Activated T-cell treated with anti-CD3 and anti-CD28 coated beads, Interleukin-2, amount 50 U/mL, for 72 hours (primary cell): Measurements from ENCODE around the gene LNX1. TPM values are rescaled to one million over a fixed set of nuclear protein-coding genes. Genes with fewer than 3 reads are reported as not detected.
"Not testable (repeated sequence)": the region's sequence is repeated elsewhere in the genome, so short reads cannot be mapped to it uniquely, and the experiment has no call there.

Experiments used
- ATAC-seq, 2 donors: fragments of 150-1000 bp; cut with Tn5 transposase; replicated peaks in 1 of 2; 2 replicates each; pipeline ENCODE4 v1.10.0; 2021; ENCODE audit warnings: moderate library complexity in 2 of 2, mild to moderate bottlenecking in 1 of 2
- DNase-seq, 2 donors: peaks; one replicate each; pipeline ENCODE4 v3.0.0; 2021 to 2022; ENCODE audit warnings: mixed read lengths in 1 of 2
- H3K27ac Mint-ChIP-seq: one replicate; pipeline ENCODE4 v1.8.0; 2022; ENCODE audit warnings: mild to moderate bottlenecking, moderate library complexity, mixed read lengths
- H3K27me3 Mint-ChIP-seq: one replicate; pipeline ENCODE4 v1.8.0; 2022; ENCODE audit warnings: low read depth, mixed read lengths
- H3K36me3 Mint-ChIP-seq, 2 donors: one replicate each; pipeline ENCODE4 v1.8.0; 2022; ENCODE audit warnings: mixed read lengths in 2 of 2, mild to moderate bottlenecking in 1 of 2; ENCODE audit not compliant: insufficient read depth in 2 of 2
- H3K4me1 Mint-ChIP-seq: one replicate; pipeline ENCODE4 v1.8.0; 2022; ENCODE audit warnings: low read depth, mixed read lengths
- H3K4me3 Mint-ChIP-seq, 2 donors: one replicate each; pipeline ENCODE4 v1.8.0; 2022; ENCODE audit warnings: mild to moderate bottlenecking in 2 of 2, mixed read lengths in 2 of 2, moderate library complexity in 2 of 2
- H3K9me3 Mint-ChIP-seq, 2 donors: one replicate each; pipeline ENCODE4 v1.8.0; 2022; ENCODE audit warnings: mixed read lengths in 2 of 2
- total RNA-seq, 2 donors: library from RNA; stranded (reverse); gene quantifications; one replicate each; pipeline ENCODE4 v1.2.3, GENCODE V29; 2022

Gene LNX1
- total RNA-seq, 2 donors from 2014 or later = 0.46 TPM; not detected in 1

DNA sequence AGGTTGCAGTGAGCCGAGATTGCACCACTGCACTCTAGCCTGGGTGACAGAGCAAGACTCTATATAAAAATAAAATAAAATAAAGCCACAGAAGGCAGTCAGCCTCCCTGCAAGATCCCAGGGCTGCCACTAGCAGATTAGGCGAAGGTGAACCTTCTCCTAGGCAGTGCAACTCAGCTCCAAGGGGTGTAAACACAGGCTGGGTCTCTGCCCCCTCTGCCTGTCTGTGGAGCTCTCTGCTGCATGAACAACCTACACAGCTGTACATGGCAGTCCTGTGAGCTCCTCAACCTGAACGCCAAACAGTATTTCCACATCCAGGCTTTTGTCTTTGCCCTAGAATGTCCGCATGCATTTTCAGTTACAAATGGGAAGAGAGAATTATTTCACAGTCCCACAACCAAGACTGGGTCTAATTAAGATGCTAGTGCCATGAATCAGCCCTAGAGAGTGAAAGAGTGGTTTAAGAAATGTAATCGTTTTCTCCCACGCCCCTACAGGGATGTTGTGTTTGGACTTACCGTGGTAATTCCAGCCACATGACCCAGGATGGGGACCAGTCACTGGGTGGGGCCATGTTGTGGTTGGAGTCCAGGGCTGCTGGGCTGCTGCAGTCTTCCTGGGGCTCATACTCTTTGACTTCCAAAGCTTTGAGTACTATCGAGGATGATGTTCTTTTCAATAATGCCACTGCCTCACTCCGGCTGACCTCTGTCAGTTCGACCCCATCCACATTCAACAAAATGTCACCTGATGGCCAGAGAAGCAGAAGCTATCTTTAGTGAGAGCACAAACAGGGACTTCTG is 114.9 kb downstream of the LNX1 start:
- no peak overlapping the region for H3K4me3 Mint-ChIP-seq
- H3K27me3 Mint-ChIP-seq = peaks cover 21% of the 10 kb centered on the region
- no peaks in the 10 kb centered on the region for H3K4me1 Mint-ChIP-seq
- peaks cover 0 to 3% of the 10 kb centered on the region in 2 donors for H3K36me3 Mint-ChIP-seq
- H3K27ac Mint-ChIP-seq = no peak overlapping the region
- no peak for DNase-seq
- ATAC-seq = no peak
- peaks cover 3 to 11% of the 10 kb centered on the region in 2 donors for H3K9me3 Mint-ChIP-seq

DNA sequence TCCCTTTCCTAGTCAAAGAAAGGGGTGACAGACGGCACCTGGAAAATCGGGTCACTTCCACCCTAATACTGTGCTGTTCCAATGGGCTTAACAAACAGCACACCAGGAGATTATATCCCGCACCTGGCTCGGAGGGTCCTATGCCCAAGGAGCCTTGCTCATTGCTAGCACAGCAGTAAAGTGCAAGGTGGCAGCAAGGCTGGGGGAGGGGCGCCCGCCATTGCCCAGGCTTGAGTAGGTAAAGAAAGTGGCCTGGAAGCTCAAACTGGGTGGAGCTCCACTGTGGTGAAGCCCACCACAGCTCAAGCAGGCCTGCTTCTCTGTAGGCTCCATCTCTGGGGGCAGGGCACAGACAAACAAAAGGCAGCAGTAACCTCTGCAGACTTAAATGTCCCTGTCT is 124.7 kb downstream of the LNX1 start:
- not testable (repeated sequence) for DNase-seq, H3K27ac Mint-ChIP-seq, H3K4me1 Mint-ChIP-seq, H3K4me3 Mint-ChIP-seq, ATAC-seq, H3K27me3 Mint-ChIP-seq
- Mint-ChIP-seq H3K9me3 (peaks cover 13 to 18% of the 10 kb centered on the region in 2 donors), H3K36me3 (peaks cover 8 to 16% of the 10 kb centered on the region in 2 donors)

DNA sequence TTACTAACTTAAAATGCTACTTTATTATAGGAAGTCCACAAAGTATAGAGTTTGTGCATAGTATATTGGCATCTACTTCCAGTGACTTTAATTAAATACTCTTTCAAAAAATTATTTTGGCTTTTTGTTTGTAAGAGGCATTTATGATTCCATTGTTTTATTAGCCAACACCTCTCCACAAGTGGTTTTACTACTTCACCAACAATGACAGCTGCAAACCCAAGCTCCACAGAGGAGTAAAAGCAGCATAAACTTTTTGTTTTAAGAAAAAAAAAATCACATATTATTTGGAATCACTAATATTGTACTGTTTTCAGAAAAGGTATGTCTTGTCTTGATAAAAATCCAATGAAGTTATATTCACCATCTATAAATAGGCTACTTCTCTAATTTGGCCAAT is 125.4 kb downstream of the LNX1 start:
- Mint-ChIP-seq H3K27me3 (no peaks in the 10 kb centered on the region), H3K9me3 (peaks cover 12 to 18% of the 10 kb centered on the region in 2 donors), H3K4me1 (no peaks in the 10 kb centered on the region), H3K4me3 (no peak overlapping the region), H3K36me3 (peaks cover 8 to 17% of the 10 kb centered on the region in 2 donors), H3K27ac (no peak overlapping the region)
- no peak for ATAC-seq
- DNase-seq = no peak

DNA sequence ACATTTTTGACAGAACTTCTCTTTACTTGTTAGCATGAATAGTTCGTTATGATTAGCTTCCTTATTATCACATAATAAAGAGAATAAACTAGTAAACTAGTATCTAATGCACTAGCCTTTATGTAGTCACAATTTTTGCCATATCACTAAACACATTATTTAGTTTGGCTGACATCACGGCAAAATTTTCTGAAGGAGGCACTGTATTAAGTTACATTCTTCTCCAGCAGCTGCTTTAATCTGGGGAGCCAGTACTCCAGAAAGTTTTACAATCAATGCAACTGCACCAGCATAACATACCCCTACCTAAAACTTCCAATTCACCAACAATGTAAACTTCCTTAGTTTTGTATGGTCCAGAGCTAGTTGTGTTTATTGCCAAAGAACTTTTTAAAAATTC is 126.0 kb downstream of the LNX1 start:
- Mint-ChIP-seq H3K36me3 (peaks cover 8 to 16% of the 10 kb centered on the region in 2 donors), H3K4me3 (no peak overlapping the region), H3K9me3 (peaks cover 12 to 18% of the 10 kb centered on the region in 2 donors), H3K4me1 (no peaks in the 10 kb centered on the region), H3K27me3 (no peaks in the 10 kb centered on the region), H3K27ac (no peak overlapping the region)
- DNase-seq = no peak
- ATAC-seq = no peak

DNA sequence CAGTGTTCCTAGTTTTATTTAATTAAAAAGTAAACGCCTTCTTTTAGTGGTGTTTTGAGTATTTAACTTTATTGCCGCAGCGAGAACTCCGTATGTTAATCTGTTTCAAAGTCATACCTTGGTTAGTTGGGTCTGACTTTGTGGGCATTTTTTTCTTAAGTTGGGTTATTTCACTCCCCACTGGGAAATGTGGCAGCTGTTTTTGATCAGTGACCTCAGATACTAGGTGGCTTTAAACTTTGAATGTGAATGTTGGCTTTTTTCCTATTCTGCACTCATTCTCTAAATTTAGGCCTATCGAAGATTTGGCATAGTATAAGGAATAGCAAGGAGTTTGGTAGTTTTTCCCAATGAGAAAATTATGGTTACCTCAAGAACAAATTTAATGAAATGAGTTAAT is 127.9 kb downstream of the LNX1 start:
- peaks cover 9 to 23% of the 10 kb centered on the region in 2 donors for H3K36me3 Mint-ChIP-seq
- no peaks in the 10 kb centered on the region for H3K27me3 Mint-ChIP-seq
- no peak overlapping the region for H3K27ac Mint-ChIP-seq
- H3K9me3 Mint-ChIP-seq = peaks cover 8 to 10% of the 10 kb centered on the region in 2 donors
- DNase-seq = no peak
- no peak for ATAC-seq
- H3K4me1 Mint-ChIP-seq = no peaks in the 10 kb centered on the region
- no peak overlapping the region for H3K4me3 Mint-ChIP-seq

DNA sequence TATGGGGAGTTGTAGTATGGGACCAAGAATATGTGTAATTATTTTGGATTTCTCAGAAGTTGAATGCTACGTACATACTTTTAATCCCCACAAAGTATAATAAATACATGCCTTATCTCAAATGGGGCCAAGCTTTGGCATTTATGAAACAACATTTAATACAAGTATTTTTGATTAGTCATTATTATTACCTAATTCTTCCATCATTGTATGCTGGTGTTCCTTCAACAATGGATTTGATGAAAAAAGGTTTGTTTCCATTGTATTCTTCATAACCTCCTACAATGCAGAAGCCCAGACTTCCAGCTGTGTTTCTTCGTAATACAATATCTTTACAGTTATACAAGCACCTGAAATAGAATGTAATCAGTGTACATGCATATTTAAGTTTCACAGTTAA is 130.0 kb downstream of the LNX1 start:
- no peak for ATAC-seq

DNA sequence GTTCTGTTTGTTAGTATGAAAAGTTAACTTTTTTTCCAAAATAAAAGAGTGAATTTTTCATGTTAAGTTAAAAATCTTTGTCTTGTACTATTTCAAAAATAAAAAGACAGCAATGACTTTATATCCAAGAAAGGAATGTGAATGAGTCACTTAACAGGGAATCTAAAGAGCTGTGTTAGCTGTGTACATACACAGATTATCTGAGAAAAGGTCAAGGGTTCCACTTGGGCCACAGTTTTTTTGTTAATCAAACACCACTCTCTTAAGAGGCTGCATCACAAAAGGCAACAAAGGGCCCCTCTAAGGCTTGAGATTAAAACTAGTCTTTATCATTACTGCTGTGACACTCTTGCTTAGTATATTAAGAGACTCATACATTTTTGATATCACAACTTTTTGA is 131.7 kb downstream of the LNX1 start:
- no peaks in the 10 kb centered on the region for H3K9me3 Mint-ChIP-seq

More for the DNA sequence above, 130.0 kb downstream of the LNX1 start:
- Mint-ChIP-seq H3K4me3 (no peak overlapping the region), H3K4me1 (no peaks in the 10 kb centered on the region), H3K9me3 (no peaks in the 10 kb centered on the region), H3K27me3 (no peaks in the 10 kb centered on the region), H3K27ac (no peak overlapping the region), H3K36me3 (peaks cover 3 to 22% of the 10 kb centered on the region in 2 donors)
- DNase-seq = no peak

DNA sequence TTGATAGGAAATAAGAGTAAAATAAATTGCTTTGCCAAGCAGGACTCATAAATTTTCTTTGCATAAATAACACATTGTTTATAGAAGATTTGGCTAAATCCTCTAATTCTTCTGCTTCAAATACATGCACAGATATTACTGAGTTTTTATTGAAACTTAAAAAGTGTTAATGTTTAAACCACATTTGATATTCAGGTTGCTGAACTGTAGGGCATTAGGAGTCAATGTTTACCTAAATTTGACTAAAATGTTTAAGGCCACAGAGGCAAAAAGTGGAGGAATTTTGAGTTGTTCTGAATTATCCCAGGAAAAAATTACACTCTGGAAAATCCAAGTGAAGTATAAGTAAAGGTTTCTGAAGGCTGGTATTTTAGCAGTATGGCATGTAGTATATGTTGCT is 135.1 kb downstream of the LNX1 start:
- Mint-ChIP-seq H3K9me3 (no peaks in the 10 kb centered on the region), H3K4me1 (peaks cover 2% of the 10 kb centered on the region), H3K36me3 (peaks cover 6 to 40% of the 10 kb centered on the region in 2 donors), H3K27ac (no peak overlapping the region), H3K27me3 (no peaks in the 10 kb centered on the region), H3K4me3 (no peak overlapping the region)
- no peak for ATAC-seq
- no peak for DNase-seq

More for the DNA sequence above, 131.7 kb downstream of the LNX1 start:
- Mint-ChIP-seq H3K4me3 (no peak overlapping the region), H3K27me3 (no peaks in the 10 kb centered on the region), H3K27ac (no peak overlapping the region), H3K36me3 (peaks cover 3 to 35% of the 10 kb centered on the region in 2 donors), H3K4me1 (no peaks in the 10 kb centered on the region)
- ATAC-seq (no peak), DNase-seq (no peak)

DNA sequence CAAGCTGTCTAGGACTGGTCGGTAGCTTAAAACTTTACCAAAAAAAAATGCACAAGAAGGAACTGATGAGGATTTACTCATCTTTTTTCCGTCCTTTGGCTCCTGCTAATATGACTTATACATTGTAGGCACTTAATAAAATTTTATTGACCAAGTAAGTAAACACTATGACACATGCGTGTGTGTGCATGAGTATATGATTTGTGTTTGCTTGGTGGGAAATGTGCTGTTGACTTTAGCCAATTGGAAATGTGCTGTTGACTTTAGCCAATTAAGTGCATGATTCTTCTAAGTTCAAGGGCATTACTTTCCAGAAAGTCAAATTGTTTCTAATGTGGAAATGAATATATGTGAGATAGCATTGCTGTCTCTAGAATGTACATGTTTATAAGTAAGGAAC is 135.5 kb downstream of the LNX1 start:
- H3K27ac Mint-ChIP-seq = no peak overlapping the region
- H3K27me3 Mint-ChIP-seq = no peaks in the 10 kb centered on the region
- DNase-seq (no peak), ATAC-seq (no peak)
- peaks cover 6 to 41% of the 10 kb centered on the region in 2 donors for H3K36me3 Mint-ChIP-seq
- H3K9me3 Mint-ChIP-seq = no peaks in the 10 kb centered on the region
- H3K4me1 Mint-ChIP-seq = peaks cover 6% of the 10 kb centered on the region
- H3K4me3 Mint-ChIP-seq = no peak overlapping the region

DNA sequence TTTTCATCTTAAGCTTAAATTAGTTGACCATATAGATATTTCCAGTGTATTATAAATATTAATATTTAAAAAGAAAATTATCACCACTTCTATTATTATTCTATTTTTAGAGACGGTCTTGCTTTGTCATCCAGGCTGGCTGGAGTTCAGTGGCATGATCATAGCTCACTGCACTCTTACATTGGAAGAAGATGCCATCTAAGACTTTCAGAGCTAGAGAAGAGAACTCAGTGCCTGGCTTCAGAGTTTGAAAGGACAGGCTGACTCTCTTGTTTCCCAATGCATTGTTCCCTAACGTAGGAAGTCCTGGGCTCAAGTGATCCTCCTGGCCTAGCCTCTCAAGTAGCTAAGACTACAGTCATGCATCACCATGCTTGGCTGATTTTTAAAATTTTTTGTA is 137.9 kb downstream of the LNX1 start:
- ATAC-seq = no peak
- no peaks in the 10 kb centered on the region for H3K9me3 Mint-ChIP-seq
- H3K4me3 Mint-ChIP-seq = no peak overlapping the region
- H3K27ac Mint-ChIP-seq = no peak overlapping the region
- DNase-seq = no peak
- no peaks in the 10 kb centered on the region for H3K27me3 Mint-ChIP-seq
- H3K36me3 Mint-ChIP-seq = peaks cover 3 to 30% of the 10 kb centered on the region in 2 donors
- H3K4me1 Mint-ChIP-seq = peaks cover 14% of the 10 kb centered on the region

DNA sequence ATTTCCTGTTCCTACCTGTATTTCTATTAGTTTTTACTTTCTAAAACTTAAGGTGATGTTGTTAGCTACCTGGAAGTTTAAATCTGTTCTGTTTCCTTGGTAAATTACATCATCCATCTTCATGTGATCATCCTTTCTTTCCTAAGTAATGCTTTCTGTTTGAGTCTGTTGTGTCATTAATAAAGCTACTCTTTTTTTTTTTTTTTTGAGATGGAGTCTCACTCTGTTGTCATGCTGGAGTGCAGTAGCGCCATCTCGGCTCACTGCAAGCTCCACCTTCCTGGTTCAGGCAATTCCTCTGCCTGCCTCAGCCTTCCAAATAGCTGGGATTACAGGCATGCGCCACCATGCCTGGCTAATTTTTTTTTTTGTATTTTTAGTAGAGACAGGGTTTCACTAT is 140.5 kb downstream of the LNX1 start:
- no peaks in the 10 kb centered on the region for H3K9me3 Mint-ChIP-seq
- H3K27ac Mint-ChIP-seq = peak overlapping the region; percentile 93
- ATAC-seq (no peak), DNase-seq (no peak)
- no peak overlapping the region for H3K4me3 Mint-ChIP-seq
- peaks cover 4 to 31% of the 10 kb centered on the region in 2 donors for H3K36me3 Mint-ChIP-seq
- H3K4me1 Mint-ChIP-seq = peaks cover 14% of the 10 kb centered on the region
- no peaks in the 10 kb centered on the region for H3K27me3 Mint-ChIP-seq

DNA sequence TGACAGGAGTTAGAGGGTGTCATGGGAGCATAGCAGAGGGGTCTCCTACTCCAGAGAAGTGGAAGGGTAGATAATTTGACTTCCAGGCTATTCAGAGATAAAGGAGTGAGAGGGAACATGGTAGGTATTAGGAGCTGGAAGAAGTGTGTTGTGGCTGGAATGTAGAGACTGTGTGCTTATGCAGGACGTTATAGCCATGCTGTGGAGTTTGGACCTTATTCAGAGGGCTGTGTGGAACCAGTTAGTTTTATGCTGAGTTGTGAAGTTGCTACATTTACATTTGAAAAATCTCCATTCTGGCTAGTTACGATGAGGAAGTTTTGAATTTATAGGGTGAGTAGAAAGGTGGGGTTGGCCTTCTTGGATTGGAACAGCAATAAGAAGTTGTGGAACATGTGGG is 146.3 kb downstream of the LNX1 start:
- Mint-ChIP-seq H3K27me3 (no peaks in the 10 kb centered on the region), H3K36me3 (peaks cover 4 to 23% of the 10 kb centered on the region in 2 donors), H3K27ac (no peak overlapping the region), H3K9me3 (no peaks in the 10 kb centered on the region), H3K4me1 (peaks cover 3% of the 10 kb centered on the region), H3K4me3 (no peak overlapping the region)
- ATAC-seq (no peak), DNase-seq (no peak)

DNA sequence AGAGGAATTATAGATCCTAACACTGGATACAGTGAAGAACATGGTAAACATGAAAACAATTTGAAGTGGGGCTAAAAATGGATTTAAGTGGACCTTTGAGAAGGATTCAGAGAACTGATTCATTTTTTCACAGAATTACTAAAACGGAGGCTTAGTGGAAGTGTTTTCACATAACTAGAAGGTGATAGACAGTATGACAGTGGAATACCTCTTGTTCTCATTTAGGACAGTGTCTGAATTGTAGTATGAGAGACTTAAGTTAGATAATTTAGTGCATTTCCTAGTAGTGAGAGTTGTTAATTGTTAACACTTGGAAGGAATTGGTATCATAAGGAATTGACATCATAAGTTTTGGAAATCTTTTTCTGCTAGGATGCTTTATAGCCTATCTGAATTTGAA is 149.7 kb downstream of the LNX1 start:
- Mint-ChIP-seq H3K9me3 (no peaks in the 10 kb centered on the region), H3K4me1 (peaks cover 8% of the 10 kb centered on the region), H3K27me3 (no peaks in the 10 kb centered on the region), H3K27ac (peak overlapping the region; percentile 23), H3K4me3 (no peak overlapping the region), H3K36me3 (peaks cover 7 to 21% of the 10 kb centered on the region in 2 donors)
- DNase-seq (no peak), ATAC-seq (no peak)

DNA sequence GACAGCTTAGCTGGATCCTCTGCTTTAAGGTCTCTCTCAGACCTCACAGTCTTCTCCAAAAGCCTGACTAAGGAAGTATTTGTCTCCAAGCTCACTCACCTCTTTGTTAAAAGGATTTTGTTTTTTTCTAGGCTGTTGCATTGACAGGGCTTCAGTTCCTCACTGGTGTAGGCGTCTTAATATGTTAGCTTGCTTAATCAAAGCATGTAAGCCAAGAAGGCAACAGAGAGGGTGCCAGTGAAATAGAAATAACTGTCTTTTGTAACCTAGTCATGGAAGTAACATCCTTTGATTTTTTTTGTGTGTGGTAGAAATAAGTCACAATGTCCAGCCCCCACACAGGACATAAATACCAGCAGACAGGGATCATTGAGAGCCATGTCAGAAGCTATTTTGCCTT is 155.0 kb downstream of the LNX1 start:
- H3K4me3 Mint-ChIP-seq = no peak overlapping the region
- peak overlapping the region; percentile 22 for H3K27ac Mint-ChIP-seq
- H3K4me1 Mint-ChIP-seq = peaks cover 24% of the 10 kb centered on the region
- H3K27me3 Mint-ChIP-seq = no peaks in the 10 kb centered on the region
- peaks cover 4 to 17% of the 10 kb centered on the region in 2 donors for H3K36me3 Mint-ChIP-seq
- ATAC-seq = no peak
- H3K9me3 Mint-ChIP-seq = no peaks in the 10 kb centered on the region
- no peak for DNase-seq
